ENCODE measurements around the gene H2BW2.
"Not testable (repeated sequence)": the region's sequence is repeated elsewhere in the genome, so short reads cannot be mapped to it uniquely, and the experiment has no call there.

H2BW2 gene

DNA sequence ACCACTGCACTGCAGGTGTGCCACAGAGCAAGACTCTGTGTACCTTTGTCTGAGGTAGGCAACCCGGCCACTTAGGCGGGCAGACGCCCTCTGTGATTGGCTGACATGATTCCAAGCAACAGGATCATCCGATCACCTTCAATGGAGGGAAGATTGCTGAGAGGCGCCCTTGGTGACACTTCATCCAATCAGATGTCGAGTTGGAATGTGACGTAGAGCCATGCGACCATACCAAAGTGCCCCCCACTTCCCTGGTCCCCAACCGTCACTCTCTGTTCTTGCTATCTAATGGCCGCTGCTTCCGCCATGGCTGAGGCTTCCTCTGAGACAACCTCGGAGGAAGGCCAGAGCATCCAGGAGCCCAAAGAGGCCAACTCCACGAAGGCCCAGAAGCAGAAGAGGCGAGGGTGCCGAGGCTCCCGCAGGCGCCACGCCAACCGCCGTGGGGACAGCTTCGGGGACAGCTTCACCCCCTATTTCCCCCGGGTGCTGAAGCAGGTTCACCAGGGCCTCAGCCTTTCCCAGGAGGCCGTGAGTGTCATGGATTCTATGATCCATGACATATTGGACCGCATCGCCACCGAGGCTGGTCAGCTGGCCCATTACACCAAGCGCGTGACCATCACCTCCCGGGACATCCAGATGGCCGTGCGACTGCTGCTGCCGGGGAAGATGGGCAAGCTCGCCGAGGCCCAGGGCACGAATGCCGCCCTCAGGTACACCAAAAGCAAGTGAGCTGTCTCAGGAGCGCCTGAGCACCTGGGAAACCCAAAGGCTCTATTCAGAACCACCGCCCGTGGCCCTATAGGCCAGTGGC lies at the start of gene H2BW2:
TSS of gene H2BW2 (plus strand) at position 268 of the 817 bp plus-strand sequence. CDS start at position 307, 39 bp downstream.
- no peak within 1 kb of the TSS for H3K4me3 ChIP-seq
- peaks cover 0 to 12% (median 10%) of the 10 kb centered on the region in 11 experiments; a peak in 8 of 22 replicates for H3K9me3 ChIP-seq (replicated peaks in 1 of 11)
- no peaks in the 10 kb centered on the region for H4K20me1 ChIP-seq
- no peak within 1 kb of the TSS for H3K4me2 ChIP-seq
- no peak within 1 kb of the TSS for H3K9ac ChIP-seq
- TF ChIP-seq Cebpa-rat (IDR thresholded peaks at IDR 0.05), result no peak
- no peak within 1 kb of the TSS for H3K27ac ChIP-seq
- H3K27me3 ChIP-seq, result no peaks in the 10 kb centered on the region
- H3K4me1 ChIP-seq, result no peaks in the 10 kb centered on the region
- H3K36me3 ChIP-seq, result no peaks in the 10 kb centered on the region

- Histone ChIP-seq H3K9ac (no peak overlapping the region), H4K20me1 (no peaks in the 10 kb centered on the region), H3K9me3 (replicated peaks in 1 of 11) (no peaks in the 10 kb centered on the region), H3K36me3 (no peaks in the 10 kb centered on the region), H3K4me3 (no peak overlapping the region), H3K27ac (no peak overlapping the region), H3K27me3 (no peaks in the 10 kb centered on the region), H3K4me2 (no peak overlapping the region), H3K4me1 (no peaks in the 10 kb centered on the region)
- TF ChIP-seq Cebpa-rat (IDR thresholded peaks at IDR 0.05), result no peak
Measured at GRCh38 chrX:103999234-103999633, 40.5 kb upstream of the H2BW2 start.

DNA sequence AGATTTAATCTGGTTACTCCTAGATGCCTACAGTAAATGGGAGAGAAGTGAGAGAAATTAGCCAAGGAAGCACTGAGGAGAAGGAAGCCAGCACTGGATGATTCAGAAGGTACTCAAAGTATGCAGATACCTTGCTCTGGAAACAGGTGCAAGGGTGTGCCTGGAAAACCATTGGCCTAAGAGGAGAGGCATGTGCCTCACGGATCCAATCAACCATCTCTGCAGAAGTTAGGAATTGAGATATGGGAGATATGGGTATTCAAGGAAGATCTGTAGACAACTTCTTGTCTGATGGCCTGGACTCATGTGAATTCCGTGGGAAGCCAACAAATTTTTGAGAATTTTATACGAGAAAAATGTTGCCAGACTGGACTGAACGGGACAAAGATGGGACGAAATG lies 30.9 kb upstream of the H2BW2 start:
- no peak overlapping the region for H3K4me2 ChIP-seq
- H3K9ac ChIP-seq, result no peak overlapping the region
- no peak for TF ChIP-seq Cebpa-rat (IDR thresholded peaks at IDR 0.05)
- H3K36me3 ChIP-seq, result no peaks in the 10 kb centered on the region
- H4K20me1 ChIP-seq, result no peaks in the 10 kb centered on the region
- peaks cover 0 to 17% (median 4%) of the 10 kb centered on the region in 11 experiments; a peak in 6 of 22 replicates for H3K9me3 ChIP-seq (replicated peaks in 1 of 11)
- no peaks in the 10 kb centered on the region for H3K27me3 ChIP-seq
- H3K4me3 ChIP-seq, result no peak overlapping the region
- no peaks in the 10 kb centered on the region for H3K4me1 ChIP-seq
- H3K27ac ChIP-seq, result no peak overlapping the region

DNA sequence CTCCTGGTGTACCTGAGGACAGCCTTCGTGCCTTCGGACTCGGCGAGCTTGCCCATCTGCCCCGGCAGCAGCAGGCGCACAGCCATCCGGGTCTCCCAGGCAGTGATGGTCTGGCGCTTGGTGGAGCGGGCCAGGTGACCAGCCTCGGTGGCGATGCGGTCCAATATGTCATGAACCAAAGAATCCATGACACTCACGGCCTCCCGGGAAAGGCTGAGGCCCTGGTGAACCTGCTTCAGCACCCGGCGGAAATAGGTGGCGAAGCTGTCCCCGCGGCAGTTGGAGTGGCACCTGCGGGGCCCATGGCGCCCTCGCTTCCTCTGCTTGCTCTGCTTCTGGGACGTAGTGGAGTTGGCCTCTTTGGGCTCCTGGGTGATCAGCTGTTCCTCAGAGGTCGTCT lies 26.6 kb upstream of the H2BW2 start:
- H3K36me3 ChIP-seq, result no peaks in the 10 kb centered on the region
- no peak overlapping the region for H3K4me3 ChIP-seq
- peaks cover 0 to 11% (median 4%) of the 10 kb centered on the region in 11 experiments; a peak in 6 of 22 replicates for H3K9me3 ChIP-seq (replicated peaks in 1 of 11)
- H3K27me3 ChIP-seq, result no peaks in the 10 kb centered on the region
- H3K9ac ChIP-seq, result no peak overlapping the region
- no peak overlapping the region for H3K4me2 ChIP-seq
- H4K20me1 ChIP-seq, result no peaks in the 10 kb centered on the region
- H3K4me1 ChIP-seq, result no peaks in the 10 kb centered on the region
- no peak overlapping the region for H3K27ac ChIP-seq
- no peak for TF ChIP-seq Cebpa-rat (IDR thresholded peaks at IDR 0.05)

- Histone ChIP-seq H3K9ac (no peak within 1 kb of the TSS), H3K36me3 (no peaks in the 10 kb centered on the region), H4K20me1 (no peaks in the 10 kb centered on the region), H3K4me1 (no peaks in the 10 kb centered on the region), H3K27ac (no peak within 1 kb of the TSS), H3K4me3 (no peak within 1 kb of the TSS), H3K9me3 (replicated peaks in 1 of 11) (peaks cover 0 to 11% (median 4%) of the 10 kb centered on the region in 11 experiments; a peak in 6 of 22 replicates), H3K27me3 (no peaks in the 10 kb centered on the region), H3K4me2 (no peak within 1 kb of the TSS)
- no peak for TF ChIP-seq Cebpa-rat (IDR thresholded peaks at IDR 0.05)
Measured at GRCh38 chrX:104013606-104014005, 26.1 kb upstream of the H2BW2 start, which contains the start of gene H2BW1. H2BW1 (minus strand) TSS chrX:104013708; CDS start chrX:104013576, 132 bp downstream.

DNA sequence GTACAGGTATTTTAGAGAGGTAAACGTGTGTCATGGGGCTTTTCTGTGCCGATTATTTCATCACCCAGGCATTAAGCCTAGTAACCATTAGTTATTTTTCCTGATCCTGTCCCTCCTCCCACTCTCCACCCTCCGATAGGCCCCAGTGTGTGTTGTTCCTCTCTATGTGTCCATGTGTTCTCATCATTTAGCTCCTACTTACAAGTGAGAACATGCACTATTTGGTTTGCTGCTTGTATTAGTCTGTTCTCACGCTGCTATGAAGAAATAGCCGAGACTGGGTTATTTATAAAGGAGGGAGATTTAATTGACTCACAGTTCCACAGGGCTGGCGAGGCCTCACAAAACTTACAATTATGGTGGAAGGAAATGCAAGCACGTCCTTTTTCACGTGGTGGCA lies 24.2 kb upstream of the H2BW2 start:
- H3K27ac ChIP-seq, H3K4me2 ChIP-seq, H3K9ac ChIP-seq, H3K4me3 ChIP-seq, H3K4me1 ChIP-seq, H3K36me3 ChIP-seq, H3K27me3 ChIP-seq, H4K20me1 ChIP-seq: not testable (repeated sequence)
- peaks cover 0 to 11% (median 4%) of the 10 kb centered on the region in 11 experiments; a peak in 7 of 22 replicates for H3K9me3 ChIP-seq (replicated peaks in 1 of 11)

- Histone ChIP-seq H3K4me3 (no peak overlapping the region), H4K20me1 (no peaks in the 10 kb centered on the region), H3K4me1 (no peaks in the 10 kb centered on the region), H3K27ac (no peak overlapping the region), H3K36me3 (no peaks in the 10 kb centered on the region), H3K4me2 (no peak overlapping the region), H3K27me3 (no peaks in the 10 kb centered on the region), H3K9me3 (replicated peaks in 1 of 11) (peaks cover 0 to 12% (median 6%) of the 10 kb centered on the region in 11 experiments; a peak in 8 of 22 replicates), H3K9ac (no peak overlapping the region)
- TF ChIP-seq Cebpa-rat (IDR thresholded peaks at IDR 0.05), result no peak
Measured at GRCh38 chrX:104018126-104018525, 21.6 kb upstream of the H2BW2 start.

- no peak overlapping the region for H3K4me2 ChIP-seq
- H3K27me3 ChIP-seq, result no peaks in the 10 kb centered on the region
- no peak overlapping the region for H3K27ac ChIP-seq
- TF ChIP-seq Cebpa-rat (IDR thresholded peaks at IDR 0.05), result no peak
- no peaks in the 10 kb centered on the region for H4K20me1 ChIP-seq
- no peaks in the 10 kb centered on the region for H3K4me1 ChIP-seq
- no peaks in the 10 kb centered on the region for H3K36me3 ChIP-seq
- H3K9ac ChIP-seq, result no peak overlapping the region
- no peak overlapping the region for H3K4me3 ChIP-seq
- peaks cover 0 to 12% (median 8%) of the 10 kb centered on the region in 11 experiments; a peak in 8 of 22 replicates for H3K9me3 ChIP-seq (replicated peaks in 1 of 11)
Measured at GRCh38 chrX:104041003-104041402, 1.2 kb downstream of the H2BW2 start.

DNA sequence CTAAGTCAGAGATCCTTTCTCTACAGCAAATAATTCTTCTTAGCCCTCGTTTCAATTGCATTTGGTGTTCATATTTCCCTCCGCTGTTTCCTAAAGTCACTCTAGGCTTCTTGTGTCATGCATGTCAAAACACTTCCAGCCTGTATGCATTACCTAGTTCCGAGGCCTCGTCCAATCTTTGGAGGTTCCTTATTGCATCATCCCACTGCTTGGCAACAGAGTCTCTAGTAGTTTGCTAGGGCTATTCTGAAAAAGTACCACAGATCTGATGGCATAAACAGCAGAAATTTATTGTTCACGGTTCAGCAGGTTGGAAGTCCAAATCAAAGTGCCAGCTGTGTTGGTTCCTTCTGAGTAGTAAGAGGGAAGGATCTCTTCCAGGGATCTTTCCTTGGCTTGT lies 5.9 kb downstream of the H2BW2 start:
- Histone ChIP-seq H4K20me1 (no peaks in the 10 kb centered on the region), H3K27me3 (no peaks in the 10 kb centered on the region), H3K9ac (no peak overlapping the region), H3K36me3 (no peaks in the 10 kb centered on the region), H3K27ac (no peak overlapping the region), H3K4me2 (no peak overlapping the region), H3K4me1 (no peaks in the 10 kb centered on the region), H3K4me3 (no peak overlapping the region), H3K9me3 (replicated peaks in 1 of 11) (no peaks in the 10 kb centered on the region)
- 0 out of 22 replicates have a peak, but pooled peaks of 1 of the 11 experiments have one; percentile 11 for TF ChIP-seq Cebpa-rat (IDR thresholded peaks at IDR 0.05)

- no peak for TF ChIP-seq Cebpa-rat (IDR thresholded peaks at IDR 0.05)
- H3K9me3 ChIP-seq (replicated peaks in 1 of 11), result no peaks in the 10 kb centered on the region
- no peak overlapping the region for H3K9ac ChIP-seq
- H3K36me3 ChIP-seq, result no peaks in the 10 kb centered on the region
- H3K4me1 ChIP-seq, result no peaks in the 10 kb centered on the region
- no peak overlapping the region for H3K4me3 ChIP-seq
- no peak overlapping the region for H3K4me2 ChIP-seq
- H4K20me1 ChIP-seq, result no peaks in the 10 kb centered on the region
- H3K27me3 ChIP-seq, result no peaks in the 10 kb centered on the region
- no peak overlapping the region for H3K27ac ChIP-seq
Measured at GRCh38 chrX:104047171-104047570, 7.4 kb downstream of the H2BW2 start.

DNA sequence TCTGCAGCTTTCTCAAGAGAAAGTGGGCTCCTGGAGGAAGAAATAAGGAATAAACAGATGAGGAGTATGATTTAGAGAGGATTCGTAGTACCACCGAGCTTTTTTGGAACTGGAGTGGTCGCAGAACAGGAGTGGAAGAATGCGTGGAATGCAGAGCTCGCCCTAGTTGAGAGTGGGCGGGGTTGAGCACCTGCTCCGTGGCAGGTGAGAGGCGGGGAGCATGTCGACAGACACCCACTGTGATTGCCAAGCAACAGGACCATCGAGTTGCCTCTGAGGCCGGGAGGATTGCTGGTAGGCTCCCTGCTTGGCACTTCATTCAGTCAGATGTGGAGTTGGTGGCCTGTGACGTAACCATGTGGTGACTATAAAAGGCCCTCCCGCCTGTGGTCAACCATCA lies 15.2 kb downstream of the H2BW2 start:
- not testable (repeated sequence) for H4K20me1 ChIP-seq, H3K4me3 ChIP-seq

GRCh38 chrX:104062636-104063035 lies 22.9 kb downstream of the H2BW2 start:
- H3K9ac ChIP-seq; H3K4me1 ChIP-seq; H3K27me3 ChIP-seq; H3K27ac ChIP-seq; H3K9me3 ChIP-seq (replicated peaks in 1 of 11); H3K4me3 ChIP-seq; H3K4me2 ChIP-seq; H3K36me3 ChIP-seq; H4K20me1 ChIP-seq: not testable (repeated sequence)

More for the DNA sequence above, 15.2 kb downstream of the H2BW2 start:
- H3K4me1 ChIP-seq; H3K27ac ChIP-seq; H3K9ac ChIP-seq; H3K36me3 ChIP-seq; H3K4me2 ChIP-seq; H3K9me3 ChIP-seq (replicated peaks in 1 of 11); H3K27me3 ChIP-seq: not testable (repeated sequence)

GRCh38 chrX:104075778-104076445 lies 36.2 kb downstream of the H2BW2 start, which contains the start of gene TMSB15C:
TMSB15C (minus strand) TSS chrX:104076236.
- not testable (repeated sequence) for H3K27ac ChIP-seq; H3K27me3 ChIP-seq; H3K4me1 ChIP-seq; H4K20me1 ChIP-seq; H3K36me3 ChIP-seq; H3K4me3 ChIP-seq; H3K9ac ChIP-seq; H3K4me2 ChIP-seq; H3K9me3 ChIP-seq (replicated peaks in 1 of 11)

Data from BLaER1 treated with 17β-estradiol and CSF1 and Interleukin-3, amounts not matched to agents 10 nM and 100 nM (cell line).